GM12865 (cell line): ENCODE measurements around the gene BAHCC1.

Experiments
- DNase-seq: peaks from one replicate; pipeline ENCODE4 v3.0.0; 2010; ENCODE audit warnings: low read depth
- H3K4me3 ChIP-seq: 2 replicates; pipeline ENCODE4 v1.5.1; 2011; ENCODE audit warnings: mild to moderate bottlenecking, low read depth, low read length, control low read depth
- TF ChIP-seq, protein P1 (sequence below): IDR thresholded peaks from 2 replicates; pipeline ENCODE4 v1.5.1; 2011; ENCODE audit warnings: low read length, control low read depth, low read depth, inconsistent platforms; ENCODE audit not compliant: insufficient read depth; ENCODE audit errors: missing control alignments

The BAHCC1 gene

DNA sequence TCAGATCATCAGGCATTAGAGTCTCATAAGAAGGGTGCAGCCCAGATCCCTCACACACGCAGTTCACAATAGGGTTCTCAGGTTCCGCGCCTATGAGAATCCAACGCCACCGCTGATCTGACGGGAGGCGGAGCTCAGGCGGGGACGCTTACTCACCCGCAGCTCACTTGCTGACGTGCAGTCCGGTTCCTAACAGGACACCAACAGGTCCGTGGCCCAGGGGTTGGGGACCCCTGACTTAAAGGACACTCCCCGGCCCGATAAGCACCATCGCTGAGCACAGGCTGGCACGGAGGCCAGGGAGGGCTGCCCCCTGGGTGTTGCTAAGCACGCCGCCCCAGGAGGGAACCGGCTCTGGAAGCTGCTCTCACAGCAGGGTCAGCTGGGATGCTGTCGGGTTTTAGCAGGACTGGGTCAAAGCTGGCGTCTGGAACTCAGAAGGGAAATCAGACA lies 30.1 kb upstream of the BAHCC1 start:
- TF ChIP-seq, protein P1, sequence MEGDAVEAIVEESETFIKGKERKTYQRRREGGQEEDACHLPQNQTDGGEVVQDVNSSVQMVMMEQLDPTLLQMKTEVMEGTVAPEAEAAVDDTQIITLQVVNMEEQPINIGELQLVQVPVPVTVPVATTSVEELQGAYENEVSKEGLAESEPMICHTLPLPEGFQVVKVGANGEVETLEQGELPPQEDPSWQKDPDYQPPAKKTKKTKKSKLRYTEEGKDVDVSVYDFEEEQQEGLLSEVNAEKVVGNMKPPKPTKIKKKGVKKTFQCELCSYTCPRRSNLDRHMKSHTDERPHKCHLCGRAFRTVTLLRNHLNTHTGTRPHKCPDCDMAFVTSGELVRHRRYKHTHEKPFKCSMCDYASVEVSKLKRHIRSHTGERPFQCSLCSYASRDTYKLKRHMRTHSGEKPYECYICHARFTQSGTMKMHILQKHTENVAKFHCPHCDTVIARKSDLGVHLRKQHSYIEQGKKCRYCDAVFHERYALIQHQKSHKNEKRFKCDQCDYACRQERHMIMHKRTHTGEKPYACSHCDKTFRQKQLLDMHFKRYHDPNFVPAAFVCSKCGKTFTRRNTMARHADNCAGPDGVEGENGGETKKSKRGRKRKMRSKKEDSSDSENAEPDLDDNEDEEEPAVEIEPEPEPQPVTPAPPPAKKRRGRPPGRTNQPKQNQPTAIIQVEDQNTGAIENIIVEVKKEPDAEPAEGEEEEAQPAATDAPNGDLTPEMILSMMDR: no peak
- DNase-seq: no peak
- no peak overlapping the region for H3K4me3 ChIP-seq

DNA sequence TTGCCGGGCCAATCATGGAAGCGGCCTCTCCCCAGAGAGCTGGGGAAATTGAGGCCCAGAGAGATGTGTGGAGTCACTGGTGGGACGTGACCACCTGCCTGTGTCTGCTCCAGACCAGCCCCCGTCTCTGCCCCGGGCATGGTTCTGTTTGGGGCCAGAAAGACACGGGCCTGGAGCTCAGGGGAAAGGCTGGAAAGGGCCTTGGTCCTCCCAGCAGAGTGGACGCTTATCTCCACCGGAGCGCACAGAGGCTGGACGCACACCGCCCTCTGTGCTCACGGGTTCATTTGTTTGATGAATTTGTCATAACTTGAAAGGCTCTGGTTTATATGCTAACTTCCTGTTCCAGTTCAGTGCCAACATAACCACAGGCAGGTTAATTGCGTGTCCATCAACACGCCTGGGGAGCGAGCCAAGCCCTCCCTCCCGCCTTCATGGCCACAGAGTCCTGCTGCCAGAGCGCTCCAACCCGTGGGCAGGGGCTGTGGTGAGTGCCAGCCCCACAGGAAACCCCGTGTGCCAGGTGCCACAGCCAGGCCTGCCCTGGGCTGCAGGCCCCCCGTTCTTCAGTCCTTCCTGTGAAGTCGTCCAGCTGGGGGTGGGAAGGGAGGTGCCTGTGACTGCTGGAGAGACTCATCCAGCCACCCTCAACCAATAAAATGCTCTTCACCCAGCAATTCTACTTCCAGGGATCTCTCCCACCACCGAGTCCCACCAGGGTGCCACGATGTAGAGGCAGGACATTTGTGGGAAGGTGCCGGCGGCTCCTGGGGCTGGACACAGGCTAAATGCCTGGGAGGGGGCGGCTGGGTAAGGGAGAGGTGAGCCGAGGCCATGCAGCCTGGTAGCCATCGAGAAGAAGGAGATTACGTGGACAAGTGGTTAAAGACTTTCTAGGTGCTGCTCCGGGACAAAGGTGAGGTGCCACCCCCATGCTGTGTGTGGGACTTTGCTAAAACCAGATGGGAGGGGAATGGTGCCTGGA lies 29.4 kb upstream of the BAHCC1 start:
- DNase-seq: peak; percentile 40
- TF ChIP-seq, protein P1: no peak
- H3K4me3 ChIP-seq: no peak overlapping the region

DNA sequence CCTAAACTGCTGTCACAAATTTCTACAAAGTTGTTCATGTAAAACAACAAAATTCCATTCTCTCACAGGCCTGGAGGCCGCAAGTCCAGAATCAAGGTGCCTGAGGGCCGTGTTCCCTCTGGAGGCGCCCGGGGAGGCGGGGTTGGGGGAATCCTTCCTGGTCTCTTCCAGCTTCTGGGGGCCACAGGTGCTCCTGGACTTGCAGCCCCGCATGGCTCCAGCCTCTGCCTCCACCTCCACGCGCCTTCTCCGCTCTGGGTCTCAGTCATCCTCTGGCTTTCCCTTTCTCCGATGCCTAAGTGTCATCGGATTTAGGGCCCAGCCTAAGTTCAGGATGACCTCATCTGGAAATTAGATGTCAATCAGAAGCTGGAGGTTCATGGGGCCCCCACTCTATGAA lies 28.6 kb upstream of the BAHCC1 start:
- no peak overlapping the region for H3K4me3 ChIP-seq
- TF ChIP-seq, protein P1: no peak
- no peak for DNase-seq

DNA sequence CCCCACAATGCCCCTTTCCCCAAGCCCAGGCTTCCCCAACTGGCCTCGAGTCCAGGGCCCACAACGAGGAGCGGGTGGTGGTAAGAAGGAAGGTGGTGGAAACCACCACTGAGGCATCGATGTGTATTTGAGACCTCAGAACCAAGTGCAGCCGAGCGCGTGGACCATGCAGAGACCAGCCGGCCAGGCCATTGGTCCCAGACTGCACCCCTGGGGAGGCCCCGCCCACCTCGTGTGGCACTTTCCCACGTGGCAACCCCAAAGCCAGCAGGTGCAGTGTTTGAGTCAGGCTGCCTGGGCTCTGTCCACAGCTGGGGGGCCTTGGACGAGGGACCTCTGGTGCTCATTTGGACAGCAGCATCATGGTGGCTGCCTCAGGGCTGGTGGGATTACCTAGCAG lies 28.1 kb upstream of the BAHCC1 start:
- H3K4me3 ChIP-seq: no peak overlapping the region
- DNase-seq: no peak
- TF ChIP-seq, protein P1: no peak

DNA sequence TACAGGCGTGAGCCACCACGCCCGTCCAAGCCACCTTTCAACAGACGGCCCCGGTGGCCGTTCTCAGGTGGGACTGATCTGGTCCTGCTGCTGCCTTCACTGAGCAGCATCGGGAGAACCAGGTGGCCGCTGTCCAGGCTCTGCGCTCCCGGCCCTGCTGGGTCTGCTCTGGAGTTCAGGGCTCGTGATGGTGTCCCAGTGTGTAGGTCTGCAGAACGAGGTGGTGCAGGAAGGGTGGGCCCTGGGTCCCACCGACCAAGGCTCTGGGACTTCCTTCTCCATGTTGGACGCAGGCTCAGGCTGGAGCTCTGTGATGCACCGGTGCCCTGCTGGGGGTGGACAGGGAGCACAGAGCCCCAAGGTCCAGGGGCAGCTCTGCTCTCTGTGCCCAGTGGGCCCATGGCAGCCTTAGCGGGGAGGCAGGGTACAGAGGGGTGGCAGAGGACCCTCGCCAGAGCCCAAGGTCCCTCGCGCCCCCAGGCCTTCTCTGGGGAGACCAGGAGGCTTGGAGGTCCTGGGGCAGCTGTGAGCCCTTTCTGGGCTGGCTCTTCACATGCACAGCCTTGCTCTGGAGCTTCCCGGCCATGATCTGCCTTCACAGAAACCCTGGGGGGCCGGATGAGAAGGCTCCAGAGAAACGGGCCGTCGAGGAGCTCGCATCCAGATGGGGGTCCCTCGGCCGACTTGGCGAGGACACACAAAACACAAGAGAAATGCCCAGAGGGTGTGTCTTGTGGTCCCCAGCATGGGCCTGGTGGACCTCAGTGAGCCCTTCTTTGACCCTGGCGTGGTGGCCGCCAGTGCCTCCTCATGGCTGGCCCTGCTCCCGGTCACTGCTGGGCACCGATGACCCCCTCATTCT lies 26.9 kb upstream of the BAHCC1 start:
- no peak for DNase-seq
- TF ChIP-seq, protein P1: no peak

DNA sequence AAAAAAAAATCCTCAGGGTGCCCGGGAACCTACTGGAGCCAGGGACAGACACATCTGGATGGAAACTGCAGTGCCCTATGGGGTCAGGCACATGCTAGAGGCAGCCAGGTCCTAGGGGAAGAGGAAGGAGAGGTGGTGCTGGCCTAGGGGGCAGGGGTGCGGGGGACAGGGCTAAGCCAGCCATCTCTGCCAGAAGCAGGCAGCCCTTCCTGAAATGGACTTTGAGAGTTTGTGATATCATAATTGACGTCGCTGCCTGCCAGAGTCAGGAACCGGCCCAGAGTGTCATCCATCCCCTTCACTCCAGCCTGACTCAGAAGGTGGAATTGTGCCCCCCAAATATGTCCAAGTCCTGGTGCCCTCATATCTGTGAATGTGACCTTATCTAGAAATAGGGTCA lies 25.0 kb upstream of the BAHCC1 start:
- no peak for DNase-seq
- TF ChIP-seq, protein P1: no peak
- no peak overlapping the region for H3K4me3 ChIP-seq

More for the DNA sequence above, 26.9 kb upstream of the BAHCC1 start:
- no peak overlapping the region for H3K4me3 ChIP-seq
